Skeletal muscle cell (primary cell): ENCODE data around the gene LSP1.
A peak's percentile ranks its signal among the peaks of the same experiment; 100 is the strongest.

Source experiments
- DNase-seq: peaks from one replicate; pipeline ENCODE4 v3.0.0-alpha.2; 2010; ENCODE audit warnings: low read depth
- H3K4me3 ChIP-seq: 2 replicates; pipeline ENCODE4 v1.5.1; 2011; ENCODE audit warnings: low read depth, mild to moderate bottlenecking, control low read depth, low read length, moderate library complexity

The LSP1 gene

GRCh38 chr11:1823376-1824220 lies 29.3 kb upstream of the LSP1 start:
- no peak for DNase-seq
- no peak overlapping the region for H3K4me3 ChIP-seq

GRCh38 chr11:1824221-1825038 lies 28.5 kb upstream of the LSP1 start:
- H3K4me3 ChIP-seq: no peak overlapping the region
- no peak for DNase-seq

GRCh38 chr11:1825039-1825740 lies 27.7 kb upstream of the LSP1 start:
- H3K4me3 ChIP-seq: no peak overlapping the region
- no peak for DNase-seq

GRCh38 chr11:1825785-1826451 lies 27.0 kb upstream of the LSP1 start:
- H3K4me3 ChIP-seq: no peak overlapping the region
- DNase-seq: no peak

- no peak overlapping the region for H3K4me3 ChIP-seq
- peak; percentile 64 for DNase-seq
These were observed 26.3 kb upstream of the LSP1 start for GRCh38 chr11:1826552-1827094.

GRCh38 chr11:1827095-1827813 lies 25.6 kb upstream of the LSP1 start:
- peak; percentile 78 for DNase-seq
- no peak overlapping the region for H3K4me3 ChIP-seq

GRCh38 chr11:1827931-1828330 lies 25.0 kb upstream of the LSP1 start:
- no peak overlapping the region for H3K4me3 ChIP-seq
- DNase-seq: no peak

- no peak for DNase-seq
- no peak overlapping the region for H3K4me3 ChIP-seq
These were observed 24.3 kb upstream of the LSP1 start for GRCh38 chr11:1828542-1828941.

- peak; percentile 34 for DNase-seq
- no peak overlapping the region for H3K4me3 ChIP-seq
These were observed 23.7 kb upstream of the LSP1 start for GRCh38 chr11:1829039-1829820.

GRCh38 chr11:1830004-1830321 lies 22.9 kb upstream of the LSP1 start:
- H3K4me3 ChIP-seq: no peak overlapping the region
- DNase-seq: no peak

GRCh38 chr11:1830322-1831223 lies 22.3 kb upstream of the LSP1 start:
- DNase-seq: no peak

GRCh38 chr11:1831338-1832210 lies 21.3 kb upstream of the LSP1 start:
- H3K4me3 ChIP-seq: no peak overlapping the region
- DNase-seq: no peak

More at GRCh38 chr11:1830322-1831223, 22.3 kb upstream of the LSP1 start:
- H3K4me3 ChIP-seq: no peak overlapping the region

GRCh38 chr11:1832211-1832919 lies 20.5 kb upstream of the LSP1 start:
- no peak for DNase-seq
- no peak overlapping the region for H3K4me3 ChIP-seq

GRCh38 chr11:1832920-1833295 lies 20.0 kb upstream of the LSP1 start:
- H3K4me3 ChIP-seq: no peak overlapping the region
- no peak for DNase-seq

- no peak overlapping the region for H3K4me3 ChIP-seq
- no peak for DNase-seq
These were observed 18.7 kb upstream of the LSP1 start for GRCh38 chr11:1834062-1834610.
